HL-60/S4 (cell line): ENCODE results near the gene FANCG.

Experiments used
- in situ Hi-C: fragments of 300-500 bp; cut with MboI; formaldehyde crosslinking; loops from 2 replicates; pipeline ENCODE4 v1.14.3; 2022; ENCODE audit warnings: low sequenced_read_pairs

FANCG gene

DNA sequence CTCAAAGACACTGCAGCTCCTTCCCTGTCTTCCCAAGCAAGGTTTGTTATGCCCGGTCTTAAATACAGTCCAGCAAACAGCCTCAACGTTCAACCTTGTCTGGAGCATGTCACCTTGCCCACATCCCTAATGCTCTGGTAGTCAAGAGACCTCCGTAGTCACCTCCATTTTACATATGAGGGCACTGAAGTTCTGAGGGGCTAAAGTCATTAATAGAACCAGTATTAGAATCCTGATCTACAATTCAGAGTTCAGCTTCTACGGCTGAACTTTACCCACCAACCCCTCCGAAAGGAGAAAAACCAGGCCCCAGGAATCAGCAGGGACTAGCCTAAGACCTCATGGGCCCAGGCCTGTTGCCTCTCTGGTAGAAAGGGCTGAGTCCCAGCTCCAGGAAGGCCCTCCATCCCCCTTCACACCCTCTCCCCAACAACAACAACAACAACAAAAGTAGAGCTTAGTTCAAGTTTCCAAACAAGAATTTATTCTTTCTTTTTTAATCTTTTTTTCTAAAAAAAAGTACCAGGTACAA lies 24.0 kb upstream of the FANCG start:
- in situ Hi-C loops, result no loop called here

DNA sequence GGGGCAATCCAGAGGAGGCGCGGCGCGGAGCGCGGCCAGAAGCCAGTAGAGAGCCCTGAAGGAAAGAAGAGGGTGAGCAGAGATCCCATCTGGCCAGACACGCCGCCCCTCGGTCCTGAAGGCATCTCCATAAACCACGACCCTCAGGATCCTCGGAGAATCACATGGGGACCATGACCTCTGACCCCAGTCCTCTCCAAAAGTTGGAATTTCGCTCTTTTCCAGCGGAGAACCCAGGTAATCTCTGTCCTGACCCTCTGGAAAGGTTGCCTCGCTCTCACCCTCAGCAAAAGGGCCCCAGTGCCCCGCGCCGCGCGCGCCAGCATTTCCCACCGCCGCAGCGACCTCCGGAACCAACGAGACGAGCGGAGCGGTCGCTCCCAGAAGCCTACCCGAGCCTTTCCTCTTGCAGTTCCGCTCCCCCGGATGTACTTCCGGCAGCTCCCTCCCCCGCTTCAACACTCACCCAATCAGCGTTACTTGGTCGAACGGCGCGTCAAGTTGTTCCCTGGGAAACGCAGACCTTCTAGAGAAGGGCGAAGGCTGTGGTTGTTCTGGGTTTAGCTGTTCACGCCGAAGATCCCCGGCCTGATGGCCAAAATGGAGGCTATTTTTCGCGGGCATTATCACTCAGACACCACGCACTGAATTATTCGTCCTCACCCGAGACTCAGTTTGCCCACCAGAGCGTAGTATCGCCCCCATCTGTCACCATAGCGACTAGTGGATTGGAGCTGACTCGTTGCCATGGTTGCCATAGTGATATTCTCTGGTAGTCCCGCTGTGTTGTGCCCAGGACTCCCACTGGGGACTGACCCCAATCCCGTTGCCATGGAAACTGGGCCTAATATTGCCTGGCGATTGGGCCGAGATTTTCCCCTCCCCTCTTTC lies 23.3 kb upstream of the FANCG start, which contains the start of gene STOML2:
Gene STOML2 (minus strand): TSS at position 363 of the 891 bp plus-strand sequence. CDS start 37 bp downstream, at position 326.
- in situ Hi-C loops, result no loop called here

- in situ Hi-C loops, result no loop called here
Measured at GRCh38 chr9:35102465-35102768, 22.7 kb upstream of the FANCG start.

DNA sequence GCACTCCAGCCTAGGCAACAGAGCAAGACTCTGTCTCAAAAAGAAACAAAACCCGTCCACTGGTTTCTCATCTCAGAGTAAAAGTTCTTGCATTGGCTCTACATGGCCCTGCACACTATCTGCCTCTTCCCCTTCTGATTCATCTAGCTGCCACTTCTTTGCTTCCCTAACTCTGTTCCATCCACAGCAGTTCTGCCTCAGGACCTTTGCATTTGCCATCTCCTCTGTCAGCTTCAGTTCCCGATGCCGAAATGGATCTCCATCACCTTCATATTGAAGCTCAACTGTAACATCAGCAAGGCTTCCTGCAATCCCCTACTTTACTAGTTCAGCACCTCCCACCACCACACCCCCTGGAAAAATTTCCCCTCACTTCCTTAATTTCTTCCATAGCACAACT lies 17.8 kb upstream of the FANCG start:
- in situ Hi-C loops, result no loop called here

- in situ Hi-C loops, result no loop called here
Measured at GRCh38 chr9:35096035-35096849, 16.5 kb upstream of the FANCG start, which contains the start of gene PIGO. Gene PIGO, minus strand, starts transcription at chr9:35096591. Its CDS starts 1,026 bp downstream, at chr9:35095565.

GRCh38 chr9:35091536-35091935 lies 11.8 kb upstream of the FANCG start:
- in situ Hi-C loops, result no loop called here

DNA sequence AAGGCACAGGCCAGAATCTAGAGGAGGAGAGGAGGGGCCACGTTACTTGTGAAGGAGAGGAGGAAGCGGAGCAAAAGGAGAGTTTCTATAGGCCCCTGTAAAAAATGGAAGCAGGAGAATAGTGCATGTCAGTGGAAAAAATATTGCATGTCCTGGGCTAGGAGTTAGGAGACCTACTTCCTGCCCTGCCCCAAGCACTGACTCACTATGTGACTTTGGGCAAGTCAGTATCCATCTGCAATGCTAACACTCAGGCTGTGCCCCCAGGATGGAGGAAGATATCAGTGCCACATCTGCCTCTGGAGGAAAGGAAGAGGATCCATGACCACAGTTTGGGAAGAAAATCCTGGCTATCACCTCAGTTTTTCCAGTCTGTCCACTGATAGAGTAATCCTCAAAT lies 9.7 kb upstream of the FANCG start:
- in situ Hi-C loops, result no loop called here

- in situ Hi-C loops, result no loop called here
Measured at GRCh38 chr9:35085078-35085477, 5.3 kb upstream of the FANCG start.

GRCh38 chr9:35079041-35079425 lies 709 bp downstream of the FANCG start:
- in situ Hi-C loops, result no loop called here

GRCh38 chr9:35078066-35078465 lies 1.7 kb downstream of the FANCG start:
- in situ Hi-C loops, result no loop called here

GRCh38 chr9:35076848-35077247 lies 2.9 kb downstream of the FANCG start:
- in situ Hi-C loops, result no loop called here

DNA sequence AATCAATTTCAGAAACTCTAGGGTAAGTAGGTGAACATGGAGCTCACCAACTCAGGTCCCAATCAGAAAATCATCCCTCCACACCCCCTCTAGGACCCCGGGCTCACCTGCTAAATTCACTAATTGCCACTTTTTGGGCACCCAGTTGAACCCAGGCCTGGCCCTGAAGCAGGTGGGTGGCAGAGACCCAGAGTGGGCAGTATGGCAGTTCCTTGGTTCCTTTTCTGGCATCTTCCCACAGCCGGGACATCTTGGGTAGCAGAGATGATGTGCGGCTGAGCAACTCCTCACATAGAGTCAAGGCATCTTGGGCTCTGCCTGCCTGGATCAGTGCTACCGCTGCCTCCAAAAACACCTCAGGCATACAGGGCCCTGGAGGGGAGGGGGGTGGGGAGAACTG lies 4.4 kb downstream of the FANCG start:
- in situ Hi-C loops, result no loop called here

DNA sequence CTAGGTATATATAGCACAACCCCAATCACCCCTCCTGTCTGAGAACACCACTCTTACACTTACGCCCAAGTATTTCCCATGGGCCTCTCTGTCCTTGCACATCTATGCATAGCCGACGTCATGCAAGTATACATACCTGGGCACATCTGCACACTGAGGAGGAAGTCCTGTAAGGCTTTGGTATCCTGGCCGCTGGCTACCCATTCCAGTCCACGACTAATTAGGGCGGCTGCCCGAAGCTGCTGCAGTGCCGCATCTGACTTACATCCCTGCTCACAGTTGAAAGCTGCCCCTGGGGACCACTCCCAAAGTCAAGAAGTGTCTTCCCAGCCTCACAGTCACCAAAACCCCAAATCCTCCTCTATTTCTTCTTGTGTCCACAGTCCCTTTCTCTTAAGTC lies 5.0 kb downstream of the FANCG start:
- in situ Hi-C loops, result no loop called here

GRCh38 chr9:35074141-35074540 lies 5.6 kb downstream of the FANCG start:
- in situ Hi-C loops, result no loop called here

- in situ Hi-C loops, result no loop called here
Measured at GRCh38 chr9:35073279-35073612, 6.5 kb downstream of the FANCG start.

- in situ Hi-C loops, result no loop called here
Measured at GRCh38 chr9:35072461-35073278, 7.1 kb downstream of the FANCG start, which contains the start of gene VCP. Gene VCP, minus strand, starts transcription at chr9:35072625. Its CDS starts 272 bp downstream, at chr9:35072353.

- in situ Hi-C loops, result no loop called here
Measured at GRCh38 chr9:35071814-35072460, 7.8 kb downstream of the FANCG start.

GRCh38 chr9:35070823-35071813 lies 8.6 kb downstream of the FANCG start:
- in situ Hi-C loops, result no loop called here

DNA sequence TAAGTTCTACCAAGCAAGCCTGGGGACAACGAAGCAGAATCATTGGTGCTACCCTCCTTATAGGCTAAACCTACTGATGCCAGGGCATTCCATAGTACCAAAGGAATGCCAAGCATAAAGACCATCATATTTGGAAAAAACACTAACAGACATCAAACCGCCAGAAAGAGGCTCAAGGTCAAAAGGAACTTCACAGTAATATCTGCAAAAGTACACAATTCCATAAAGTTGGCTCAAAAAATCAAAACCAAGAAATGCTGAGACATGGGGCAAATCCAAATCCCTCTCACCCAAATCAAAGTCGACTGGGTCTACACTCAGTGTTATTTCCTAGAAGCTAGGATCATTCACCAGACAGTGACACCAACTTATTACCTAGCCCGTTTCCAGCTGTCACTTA lies 10.7 kb downstream of the FANCG start:
- in situ Hi-C loops, result no loop called here
